Right lobe of liver (tissue), 6 donors: ENCODE results near the gene UBE2J2. TPM values are rescaled to one million over a fixed set of nuclear protein-coding genes. Genes with fewer than 3 reads are reported as not detected.

Experiments used
- ATAC-seq, 4 donors: fragments of 200-7000 bp; cut with Tn5 transposase; one replicate each; pipeline ENCODE4 v1.9.1; 2020; ENCODE audit warnings: mild to moderate bottlenecking in 4 of 4, moderate library complexity in 4 of 4
- DNase-seq, 3 donors: peaks; one replicate each; pipeline ENCODE4 v3.0.0-alpha.2; 2020
- H3K27ac ChIP-seq, 3 donors: fragments of 200-600 bp; one replicate each; pipeline ENCODE4 v1.8.0; 2022
- H3K27me3 ChIP-seq, 2 donors: fragments of 200-600 bp; one replicate each; pipeline ENCODE4 v1.8.0; 2022
- H3K36me3 ChIP-seq, 4 donors: fragments of 200-600 bp; sonication (generic) in 1 of 4; one replicate each; pipeline versions ENCODE4 v1.5.1 to v1.8.0; 2017 to 2022; ENCODE audit warnings: control low read depth in 1 of 4
- H3K4me1 ChIP-seq, 4 donors: fragments of 200-600 bp; sonication (generic) in 1 of 4; one replicate each; pipeline versions ENCODE4 v1.5.1 to v1.8.0; 2017 to 2022; ENCODE audit warnings: control low read depth in 1 of 4
- H3K4me3 ChIP-seq, 3 donors: fragments of 200-600 bp; one replicate each; pipeline ENCODE4 v1.8.0; 2022
- H3K9me3 ChIP-seq, 4 donors: fragments of 200-600 bp; sonication (generic) in 1 of 4; one replicate each; pipeline versions ENCODE4 v1.5.1 to v1.8.0; 2017 to 2022; ENCODE audit warnings: control low read depth in 1 of 4
- POLR2A ChIP-seq: fragments of 450-650 bp; IDR thresholded peaks from one replicate; pipeline ENCODE4 v1.6.1; 2017; ENCODE audit warnings: antibody characterized with exemption, mild to moderate bottlenecking
- WGBS: methylation state at CpG from one replicate; pipeline ENCODE4 v1.1.6; 2018; ENCODE audit warnings: low coverage, low lambda C conversion rate; ENCODE audit not compliant: insufficient coverage; ENCODE audit errors: missing lambda C conversion rate; 5-methylcytosine and 5-hydroxymethylcytosine counted together
- intact Hi-C, 2 donors: fragments of 100-400 bp; cut with DNase I; formaldehyde crosslinking; loops; one replicate each; pipeline versions ENCODE4 v1.11.2 to v1.14.1; 2022
- total RNA-seq, 6 experiments: library from RNA; depleted of rRNA in 2 of 6; stranded (reverse); fragments of >200 nt in 2 of 6; fragmentation: NEBNext Ultra II Directional in 3 of 6; extraction: Animal tissue kit (Norgen Biotek cat#: 25700) in 3 of 6; gene quantifications; one replicate each; pipeline versions ENCODE4 v1.1.0 to v1.2.4, GENCODE V29; 2016 to 2023
- TF ChIP-seq, protein P1 (sequence below), 4 donors: fragments of 200-600 bp in 3 of 4; fragments of 450-650 bp in 1 of 4; IDR thresholded peaks; one replicate each; pipeline versions ENCODE4 v1.5.1 to v1.8.0; 2016 to 2022; ENCODE audit warnings: antibody characterized with exemption in 4 of 4, mild to moderate bottlenecking in 2 of 4
- donor health status: DM: no; HTN: yes; CAD: no.
- donor health status: DM: no; HTN: no; CAD: no.
- donor health status: DM: no; HTN: no; CAD: no.
- donor health status: DM: no; HTN: yes; CAD: no.
- donor health status: DM: no; HTN: yes; CAD: no.

UBE2J2 gene
- total RNA-seq, 6 experiments from 2014 or later, result 25.5 to 30.6 (median 26.9) TPM

DNA sequence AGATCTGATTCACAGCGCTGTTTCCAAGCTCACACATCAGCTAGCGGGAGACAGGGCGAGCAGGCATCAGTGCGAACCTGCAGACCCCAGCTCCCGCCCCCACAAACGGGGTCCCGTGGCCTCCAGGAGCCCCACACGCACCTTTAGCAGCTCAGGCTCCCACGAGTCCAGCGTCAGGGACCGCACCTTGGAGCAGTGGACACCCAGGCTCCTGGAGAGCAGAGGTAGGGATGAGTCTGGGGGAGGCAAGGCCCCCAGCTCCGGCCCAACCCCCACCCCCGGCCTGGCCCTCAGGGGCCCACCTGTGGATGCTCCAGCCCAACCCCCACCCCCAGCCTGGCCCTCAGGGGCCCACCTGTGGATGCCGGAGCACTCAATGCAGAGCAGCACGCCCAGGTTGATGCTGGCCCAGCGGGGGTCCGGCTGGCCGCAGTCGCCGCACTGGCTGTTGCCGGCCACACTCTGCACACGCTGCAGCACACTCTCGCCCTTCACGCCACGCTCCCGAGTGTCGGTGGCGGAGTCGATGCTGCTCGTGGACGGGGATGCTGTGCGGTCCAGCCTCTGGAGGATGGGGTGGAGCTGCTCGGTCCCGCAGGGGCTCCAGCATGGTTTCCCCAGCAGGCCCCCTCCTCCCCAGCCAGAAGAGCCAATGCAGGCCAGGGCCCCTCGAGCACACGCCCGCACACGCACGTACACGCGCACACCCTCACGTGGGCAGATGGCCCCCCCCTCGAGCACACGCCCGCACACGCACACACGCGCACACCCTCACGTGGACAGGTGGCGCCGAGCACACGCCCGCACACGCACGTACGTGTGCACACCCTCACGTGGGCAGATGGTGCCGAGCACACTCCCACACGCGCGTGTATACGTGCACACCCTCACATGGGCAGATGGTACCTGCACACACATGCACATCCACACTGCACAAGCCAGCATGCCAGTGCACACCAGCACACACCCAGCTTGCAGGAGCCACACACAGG, 22.7 kb upstream of the UBE2J2 start:
- intact Hi-C loops, result loop anchor here in 1 of 2 donors (10.0 kb wide), 1 partner anchor 52 kb away; the partner anchor contains the start of gene C1QTNF12
- no peaks in the 10 kb centered on the region for H3K4me1 ChIP-seq
- no peak for ATAC-seq
- no peak overlapping the region for H3K27ac ChIP-seq
- H3K36me3 ChIP-seq, result no peaks in the 10 kb centered on the region
- DNase-seq, result no peak
- no peaks in the 10 kb centered on the region for H3K27me3 ChIP-seq
- H3K4me3 ChIP-seq, result no peak overlapping the region
- TF ChIP-seq, protein P1, sequence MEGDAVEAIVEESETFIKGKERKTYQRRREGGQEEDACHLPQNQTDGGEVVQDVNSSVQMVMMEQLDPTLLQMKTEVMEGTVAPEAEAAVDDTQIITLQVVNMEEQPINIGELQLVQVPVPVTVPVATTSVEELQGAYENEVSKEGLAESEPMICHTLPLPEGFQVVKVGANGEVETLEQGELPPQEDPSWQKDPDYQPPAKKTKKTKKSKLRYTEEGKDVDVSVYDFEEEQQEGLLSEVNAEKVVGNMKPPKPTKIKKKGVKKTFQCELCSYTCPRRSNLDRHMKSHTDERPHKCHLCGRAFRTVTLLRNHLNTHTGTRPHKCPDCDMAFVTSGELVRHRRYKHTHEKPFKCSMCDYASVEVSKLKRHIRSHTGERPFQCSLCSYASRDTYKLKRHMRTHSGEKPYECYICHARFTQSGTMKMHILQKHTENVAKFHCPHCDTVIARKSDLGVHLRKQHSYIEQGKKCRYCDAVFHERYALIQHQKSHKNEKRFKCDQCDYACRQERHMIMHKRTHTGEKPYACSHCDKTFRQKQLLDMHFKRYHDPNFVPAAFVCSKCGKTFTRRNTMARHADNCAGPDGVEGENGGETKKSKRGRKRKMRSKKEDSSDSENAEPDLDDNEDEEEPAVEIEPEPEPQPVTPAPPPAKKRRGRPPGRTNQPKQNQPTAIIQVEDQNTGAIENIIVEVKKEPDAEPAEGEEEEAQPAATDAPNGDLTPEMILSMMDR (IDR thresholded peaks at IDR 0.05), result no peak
- no peak for TF ChIP-seq POLR2A
- 94% methylated on average over 12 of the region's 62 CpGs for WGBS
- no peaks in the 10 kb centered on the region for H3K9me3 ChIP-seq

DNA sequence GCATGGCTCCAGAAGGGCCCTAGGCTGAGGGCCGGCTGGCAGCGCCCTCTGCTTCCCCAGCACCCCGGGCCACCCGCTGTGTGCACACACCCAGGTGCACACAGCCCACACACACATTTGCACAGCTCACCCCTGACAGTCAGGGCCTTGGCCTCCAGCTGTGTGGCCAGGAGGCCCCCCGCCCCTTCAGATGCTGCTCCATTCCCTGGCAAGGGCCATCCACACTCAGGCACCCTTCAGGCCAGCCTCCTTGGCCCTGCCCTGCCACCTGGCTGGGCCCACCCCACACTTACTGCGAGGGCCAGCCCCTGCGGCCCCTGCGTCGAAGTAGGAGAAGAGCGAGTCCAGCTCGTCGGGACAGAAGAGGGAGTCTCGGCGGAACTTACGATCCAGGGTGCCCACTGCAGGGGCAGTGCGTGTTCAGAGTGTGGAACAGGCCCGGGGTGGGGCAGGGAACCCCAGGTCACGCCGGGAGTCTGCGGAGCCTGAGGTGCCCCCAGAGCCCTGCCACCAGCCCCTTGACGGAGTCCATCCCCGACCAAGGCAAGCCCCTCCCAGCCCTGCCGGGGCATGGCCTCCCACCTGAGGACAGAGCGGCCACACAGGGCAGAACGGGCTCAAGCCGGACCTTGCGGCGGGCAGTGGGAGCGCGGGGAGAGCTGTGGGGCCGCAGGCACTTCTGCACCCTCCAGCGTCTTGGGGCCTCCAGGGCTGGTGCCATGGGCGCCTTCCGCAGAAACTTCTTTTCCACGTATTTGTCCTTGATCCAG, 21.7 kb upstream of the UBE2J2 start:
- H3K9me3 ChIP-seq, result no peaks in the 10 kb centered on the region
- H3K27ac ChIP-seq, result no peak overlapping the region
- no CpG with 5 or more reads among the region's 35 CpGs for WGBS
- no peaks in the 10 kb centered on the region for H3K27me3 ChIP-seq
- H3K36me3 ChIP-seq, result no peaks in the 10 kb centered on the region
- no peak overlapping the region for H3K4me3 ChIP-seq
- DNase-seq (no peak), ATAC-seq (no peak)
- intact Hi-C loops, result loop anchor here in 1 of 2 donors (10.0 kb wide), 1 partner anchor 51 kb away; the partner anchor contains the start of gene C1QTNF12
- no peak for TF ChIP-seq POLR2A
- TF ChIP-seq, protein P1 (IDR thresholded peaks at IDR 0.05), result no peak
- H3K4me1 ChIP-seq, result no peaks in the 10 kb centered on the region

DNA sequence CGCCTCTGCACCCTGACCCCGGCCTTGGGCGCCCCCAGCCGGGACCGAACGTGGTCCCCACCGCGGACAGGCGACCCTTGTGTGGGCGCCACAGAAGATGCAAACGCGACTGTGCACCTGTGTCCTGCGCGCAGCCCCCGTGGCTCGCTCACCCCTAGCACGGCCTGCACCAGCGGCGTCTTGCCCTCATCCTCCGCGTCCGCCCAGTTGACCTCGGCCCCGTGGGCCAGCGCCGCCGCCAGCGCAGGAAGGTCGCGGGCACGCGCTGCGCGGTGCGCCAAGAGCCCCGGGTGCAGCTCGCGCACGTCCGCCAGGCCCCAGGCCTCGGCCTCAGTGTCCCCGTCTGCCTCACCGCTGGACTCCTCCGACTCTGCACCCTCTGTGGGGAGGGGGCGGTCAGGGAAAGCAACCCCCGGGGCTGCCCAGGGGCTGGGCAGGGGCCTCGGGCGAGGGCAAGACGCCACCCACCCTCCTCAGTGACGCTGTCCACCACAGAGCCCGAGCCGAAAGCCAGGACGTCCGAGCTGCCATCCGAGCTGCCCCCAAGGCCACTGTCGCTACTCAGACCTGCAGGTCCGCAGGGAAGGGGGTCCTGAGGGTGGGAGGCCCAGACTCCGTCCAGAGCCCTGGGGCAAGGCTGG, 20.7 kb upstream of the UBE2J2 start:
- H3K4me3 ChIP-seq, result no peak overlapping the region
- no peak for TF ChIP-seq POLR2A
- TF ChIP-seq, protein P1 (IDR thresholded peaks at IDR 0.05), result no peak
- H3K9me3 ChIP-seq, result no peaks in the 10 kb centered on the region
- 95% methylated on average over 31 of the region's 58 CpGs for WGBS
- H3K27me3 ChIP-seq, result no peaks in the 10 kb centered on the region
- DNase-seq (no peak), ATAC-seq (no peak)
- no peaks in the 10 kb centered on the region for H3K4me1 ChIP-seq
- no peak overlapping the region for H3K27ac ChIP-seq
- no peaks in the 10 kb centered on the region for H3K36me3 ChIP-seq
- intact Hi-C loops, result loop anchor here (5.0 to 10.0 kb wide), 2 partner anchors 50 to 172 kb away; partner anchors contain the start of gene C1QTNF12 (in 1 of the 2)
